GM19468 (cell line): ENCODE results near the gene PSME1.

Experiments
- ATAC-seq: cut with Tn5 transposase; IDR thresholded peaks from one replicate; pipeline ENCODE4 v1.9.1; 2021; ENCODE audit warnings: mild to moderate bottlenecking, moderate library complexity, moderate number of reproducible peaks; ENCODE audit not compliant: unreplicated experiment; ENCODE audit errors: extremely low read depth

Gene PSME1

GRCh38 chr14:24162093-24162492, 26.1 kb downstream of the PSME1 start:
- no peak for ATAC-seq

GRCh38 chr14:24164518-24164991, 28.6 kb downstream of the PSME1 start:
- ATAC-seq = no peak

- no peak for ATAC-seq
Measured at GRCh38 chr14:24165785-24166184, 29.8 kb downstream of the PSME1 start.

GRCh38 chr14:24167469-24168114, 31.6 kb downstream of the PSME1 start:
- no peak for ATAC-seq

GRCh38 chr14:24171422-24172260, 35.6 kb downstream of the PSME1 start, which contains the start of gene REC8:
REC8 (plus strand) TSS chr14:24172080; CDS start chr14:24172553, 473 bp downstream.
- ATAC-seq = peak; percentile 69

GRCh38 chr14:24172261-24172860, 36.4 kb downstream of the PSME1 start:
- no peak for ATAC-seq

GRCh38 chr14:24172871-24173281, 36.9 kb downstream of the PSME1 start:
- ATAC-seq = no peak

GRCh38 chr14:24176599-24176998, 40.6 kb downstream of the PSME1 start:
- ATAC-seq = no peak

- ATAC-seq = no peak
Measured at GRCh38 chr14:24177041-24177825, 41.2 kb downstream of the PSME1 start.

- ATAC-seq = no peak
Measured at GRCh38 chr14:24177891-24178290, 41.9 kb downstream of the PSME1 start.

- no peak for ATAC-seq
Measured at GRCh38 chr14:24178399-24179178, 42.6 kb downstream of the PSME1 start.

GRCh38 chr14:24179294-24179960, 43.4 kb downstream of the PSME1 start:
- ATAC-seq = no peak

GRCh38 chr14:24179961-24180796, 44.2 kb downstream of the PSME1 start:
- no peak for ATAC-seq

- no peak for ATAC-seq
Measured at GRCh38 chr14:24181371-24182077, 45.5 kb downstream of the PSME1 start.

GRCh38 chr14:24182110-24182882, 46.3 kb downstream of the PSME1 start:
- no peak for ATAC-seq

- no peak for ATAC-seq
Measured at GRCh38 chr14:24183014-24183481, 47.1 kb downstream of the PSME1 start.
